ENCODE data around the gene HEATR5A.
"Not testable (repeated sequence)": the region's sequence is repeated elsewhere in the genome, so short reads cannot be mapped to it uniquely, and the experiment has no call there.

HEATR5A gene

GRCh38 chr14:31387091-31387490, 33.3 kb downstream of the HEATR5A start:
- DNase-seq, result no peak

GRCh38 chr14:31386271-31386670, 34.1 kb downstream of the HEATR5A start:
- no peak for DNase-seq

GRCh38 chr14:31382221-31382620, 38.1 kb downstream of the HEATR5A start:
- no peak for DNase-seq

- no peak for DNase-seq
These were observed 40.2 kb downstream of the HEATR5A start for GRCh38 chr14:31380106-31380505.

- not testable (repeated sequence) for DNase-seq
These were observed 41.0 kb downstream of the HEATR5A start for GRCh38 chr14:31379125-31379947.

GRCh38 chr14:31377433-31377832, 42.9 kb downstream of the HEATR5A start:
- DNase-seq, result no peak

GRCh38 chr14:31371646-31372045, 48.7 kb downstream of the HEATR5A start:
- no peak for DNase-seq

GRCh38 chr14:31363331-31364073, 56.8 kb downstream of the HEATR5A start:
- no peak for DNase-seq

- no peak for DNase-seq
These were observed 57.6 kb downstream of the HEATR5A start for GRCh38 chr14:31362746-31363145.

GRCh38 chr14:31361761-31362160, 58.6 kb downstream of the HEATR5A start:
- DNase-seq, result not testable (repeated sequence)

GRCh38 chr14:31360919-31361662, 59.3 kb downstream of the HEATR5A start:
- no peak for DNase-seq

GRCh38 chr14:31357279-31357678, 63.1 kb downstream of the HEATR5A start:
- DNase-seq, result no peak

- DNase-seq, result no peak
These were observed 74.3 kb downstream of the HEATR5A start for GRCh38 chr14:31346097-31346496.

- no peak for DNase-seq
These were observed 79.1 kb downstream of the HEATR5A start for GRCh38 chr14:31341280-31341679.

- no peak for DNase-seq
These were observed 79.9 kb downstream of the HEATR5A start for GRCh38 chr14:31340297-31341063.

GRCh38 chr14:31339743-31340142, 80.6 kb downstream of the HEATR5A start:
- DNase-seq, result no peak

- DNase-seq, result no peak
These were observed 83.0 kb downstream of the HEATR5A start for GRCh38 chr14:31337331-31337730.

GRCh38 chr14:31336646-31337045, 83.7 kb downstream of the HEATR5A start:
- no peak for DNase-seq

- not testable (repeated sequence) for DNase-seq
These were observed 89.0 kb downstream of the HEATR5A start for GRCh38 chr14:31331395-31331794.

GRCh38 chr14:31329876-31330521, 90.4 kb downstream of the HEATR5A start:
- DNase-seq, result not testable (repeated sequence)

GRCh38 chr14:31326111-31326510, 94.2 kb downstream of the HEATR5A start:
- DNase-seq, result no peak

GRCh38 chr14:31323419-31323818, 96.9 kb downstream of the HEATR5A start:
- no peak for DNase-seq
